T1000 (cell line): ENCODE measurements around the gene IL9R.
"Not testable (repeated sequence)": the region's sequence is repeated elsewhere in the genome, so short reads cannot be mapped to it uniquely, and the experiment has no call there.

Source experiments
- DNase-seq: peaks from one replicate; lab custom pipeline; 2025; ENCODE audit warnings: mixed read lengths; lab: John Stamatoyannopoulos, UW

Gene IL9R, protein sequence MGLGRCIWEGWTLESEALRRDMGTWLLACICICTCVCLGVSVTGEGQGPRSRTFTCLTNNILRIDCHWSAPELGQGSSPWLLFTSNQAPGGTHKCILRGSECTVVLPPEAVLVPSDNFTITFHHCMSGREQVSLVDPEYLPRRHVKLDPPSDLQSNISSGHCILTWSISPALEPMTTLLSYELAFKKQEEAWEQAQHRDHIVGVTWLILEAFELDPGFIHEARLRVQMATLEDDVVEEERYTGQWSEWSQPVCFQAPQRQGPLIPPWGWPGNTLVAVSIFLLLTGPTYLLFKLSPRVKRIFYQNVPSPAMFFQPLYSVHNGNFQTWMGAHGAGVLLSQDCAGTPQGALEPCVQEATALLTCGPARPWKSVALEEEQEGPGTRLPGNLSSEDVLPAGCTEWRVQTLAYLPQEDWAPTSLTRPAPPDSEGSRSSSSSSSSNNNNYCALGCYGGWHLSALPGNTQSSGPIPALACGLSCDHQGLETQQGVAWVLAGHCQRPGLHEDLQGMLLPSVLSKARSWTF

DNA sequence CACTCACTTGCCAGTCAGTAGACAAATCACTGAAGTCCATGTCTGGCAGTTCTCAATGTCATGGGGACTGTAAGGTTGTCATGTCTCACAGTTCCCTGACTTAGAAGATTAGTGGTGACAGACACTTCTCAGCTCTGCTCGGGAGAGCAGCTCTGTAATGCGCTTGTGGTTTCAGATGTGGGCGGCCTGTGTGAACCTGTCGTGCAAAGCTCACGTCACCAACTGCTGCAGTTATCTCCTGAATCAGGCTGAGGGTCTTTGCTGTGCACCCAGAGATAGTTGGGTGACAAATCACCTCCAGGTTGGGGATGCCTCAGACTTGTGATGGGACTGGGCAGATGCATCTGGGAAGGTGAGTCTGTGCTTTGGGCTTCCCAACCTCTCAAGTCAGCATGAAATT lies at the start of gene IL9R:
Gene IL9R (plus strand): TSS at position 261 of the 400 bp plus-strand sequence. CDS start 64 bp downstream, at position 325.
- DNase-seq, result no peak

DNA sequence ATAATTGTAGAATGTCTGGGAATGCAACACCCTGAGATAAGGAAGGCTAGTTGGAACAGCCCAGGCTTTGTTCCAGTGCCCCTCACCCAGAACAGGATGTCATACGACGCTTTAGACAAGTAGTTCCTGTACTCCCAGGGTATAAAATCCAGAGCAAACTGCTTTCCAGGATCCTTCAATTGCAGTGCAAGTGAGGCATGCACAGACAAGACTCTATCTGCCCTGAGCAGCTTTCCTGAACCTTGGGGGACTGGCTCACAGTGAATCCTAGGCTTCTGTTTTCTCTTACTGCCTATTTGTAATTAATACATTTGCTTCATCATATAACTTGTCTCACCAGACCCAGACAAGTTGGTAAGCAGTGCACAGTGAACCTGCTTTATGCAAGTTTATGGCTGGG lies 48.4 kb upstream of the IL9R start:
- no peak for DNase-seq

DNA sequence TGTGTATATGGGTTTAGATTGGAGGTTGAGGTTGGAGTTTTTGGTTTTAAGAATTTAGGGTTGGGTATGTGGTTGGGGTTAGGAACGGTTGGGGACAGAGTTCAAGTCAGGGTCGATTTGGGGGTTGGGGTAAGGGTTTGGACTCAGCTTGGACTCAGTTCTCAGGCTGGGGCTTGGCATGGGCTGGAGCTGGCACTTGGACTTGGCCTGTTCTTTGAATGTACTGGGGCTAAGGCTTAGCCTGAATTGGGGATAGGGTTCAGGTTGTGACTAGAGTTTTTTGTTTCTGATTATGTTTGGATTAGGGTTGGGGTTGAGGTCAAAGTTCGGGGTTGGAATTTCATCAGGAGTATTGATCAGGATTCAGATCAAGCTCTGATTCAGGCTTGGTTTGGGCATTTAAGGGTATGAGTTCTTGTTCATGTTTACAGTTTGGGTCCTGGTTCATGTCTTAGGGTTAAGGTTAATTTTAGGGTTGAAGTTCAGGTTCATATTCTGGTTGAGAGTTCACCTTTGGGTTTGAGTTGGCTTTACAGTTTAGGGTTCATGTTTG lies 46.2 kb upstream of the IL9R start:
- DNase-seq, result no peak

DNA sequence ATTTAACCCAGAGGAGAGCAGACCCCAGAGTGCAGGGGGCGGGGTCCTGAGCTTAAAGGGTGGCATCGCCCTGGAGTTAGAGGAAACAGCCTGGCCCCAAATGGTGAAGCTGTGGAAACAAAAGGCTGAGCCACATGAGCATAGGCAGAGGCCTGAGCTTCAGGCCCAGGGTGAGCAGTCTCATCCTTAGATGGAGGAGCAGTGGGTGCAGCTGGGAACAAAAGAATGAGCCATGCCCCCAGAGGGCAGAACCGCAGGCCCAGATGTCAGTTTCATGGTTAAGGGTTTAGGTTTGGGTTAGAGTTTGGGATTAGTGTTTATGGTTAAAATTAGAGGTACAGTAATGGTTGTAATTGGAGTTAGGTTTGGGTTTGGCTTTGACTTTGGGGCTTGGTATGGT lies 44.4 kb upstream of the IL9R start:
- DNase-seq, result no peak

DNA sequence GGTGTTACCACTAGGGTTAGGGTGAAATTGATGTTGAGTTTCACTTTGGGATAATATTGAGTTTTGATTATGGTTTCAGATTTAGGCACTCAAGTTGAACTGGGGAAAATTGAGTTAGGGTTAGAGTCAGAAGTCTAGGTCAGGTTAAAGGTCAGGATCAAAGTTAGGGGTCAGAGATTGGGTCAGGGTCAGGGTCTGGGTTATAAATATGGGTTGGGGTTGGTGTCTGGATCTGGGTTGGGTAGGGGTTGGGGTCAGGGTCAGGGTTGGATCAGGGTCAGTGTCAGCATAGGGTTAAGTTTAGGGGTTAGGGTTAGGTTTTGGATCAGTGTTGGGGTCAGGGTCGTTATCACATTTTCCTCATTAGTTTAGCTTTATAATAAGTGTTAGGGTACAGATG lies 42.7 kb upstream of the IL9R start:
- no peak for DNase-seq

DNA sequence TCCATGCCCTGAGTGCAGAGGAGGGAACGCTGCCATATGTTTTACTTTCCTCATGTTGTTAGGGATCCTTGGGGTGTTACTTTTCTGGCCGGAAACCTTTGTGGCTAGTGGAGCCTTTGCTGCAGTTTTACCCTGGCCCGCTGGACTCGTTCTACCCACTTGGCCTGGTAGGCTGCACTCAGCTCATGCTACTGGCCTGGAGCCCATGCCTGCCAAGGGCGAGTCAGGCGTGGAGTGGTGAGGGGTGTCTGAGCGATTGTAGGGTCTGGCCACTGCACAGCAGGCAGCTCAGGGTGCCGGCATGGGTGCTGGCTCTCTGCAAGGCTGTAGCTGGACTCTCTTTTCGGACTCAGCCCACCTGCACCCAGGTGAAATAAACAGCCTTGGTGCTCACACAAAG lies 41.4 kb upstream of the IL9R start:
- no peak for DNase-seq

DNA sequence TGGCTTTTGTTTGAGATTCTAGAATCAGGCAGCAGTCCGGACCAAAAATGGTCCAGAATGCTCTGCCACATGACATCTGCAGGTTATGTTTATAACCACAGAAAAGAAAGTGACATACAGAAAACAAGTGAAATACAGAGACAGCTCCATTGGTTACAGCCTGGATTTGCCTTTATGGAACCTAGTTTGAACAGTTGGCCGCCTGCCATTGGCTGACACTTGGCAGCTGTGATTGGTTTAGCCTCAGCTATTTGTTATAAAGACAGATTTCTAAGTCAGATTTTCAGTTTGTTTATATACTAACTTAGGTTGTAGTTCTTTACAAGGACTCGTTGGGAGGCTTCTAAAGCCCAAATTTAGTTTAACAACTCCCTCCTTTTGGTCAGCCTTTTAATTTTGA lies 40.8 kb upstream of the IL9R start:
- no peak for DNase-seq

DNA sequence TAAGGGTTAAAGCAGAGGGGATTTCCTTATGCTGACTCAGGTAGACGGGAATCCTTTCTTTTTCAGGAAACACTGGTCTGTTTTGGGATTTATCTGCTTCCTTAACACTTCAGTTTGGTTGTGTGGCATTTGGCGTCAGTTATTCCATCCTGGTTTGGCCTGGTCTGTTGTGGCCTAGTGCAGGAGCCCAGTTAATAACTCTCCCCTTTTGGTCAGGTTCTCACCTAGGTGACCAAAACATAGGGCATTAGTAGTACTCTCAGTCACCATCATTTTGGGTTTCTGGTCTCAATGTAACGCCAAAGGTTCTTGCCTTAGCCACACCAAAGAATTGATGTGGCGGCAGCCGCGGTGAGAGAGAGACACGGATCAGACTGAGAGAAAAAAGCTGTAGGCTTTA lies 39.7 kb upstream of the IL9R start:
- no peak for DNase-seq

DNA sequence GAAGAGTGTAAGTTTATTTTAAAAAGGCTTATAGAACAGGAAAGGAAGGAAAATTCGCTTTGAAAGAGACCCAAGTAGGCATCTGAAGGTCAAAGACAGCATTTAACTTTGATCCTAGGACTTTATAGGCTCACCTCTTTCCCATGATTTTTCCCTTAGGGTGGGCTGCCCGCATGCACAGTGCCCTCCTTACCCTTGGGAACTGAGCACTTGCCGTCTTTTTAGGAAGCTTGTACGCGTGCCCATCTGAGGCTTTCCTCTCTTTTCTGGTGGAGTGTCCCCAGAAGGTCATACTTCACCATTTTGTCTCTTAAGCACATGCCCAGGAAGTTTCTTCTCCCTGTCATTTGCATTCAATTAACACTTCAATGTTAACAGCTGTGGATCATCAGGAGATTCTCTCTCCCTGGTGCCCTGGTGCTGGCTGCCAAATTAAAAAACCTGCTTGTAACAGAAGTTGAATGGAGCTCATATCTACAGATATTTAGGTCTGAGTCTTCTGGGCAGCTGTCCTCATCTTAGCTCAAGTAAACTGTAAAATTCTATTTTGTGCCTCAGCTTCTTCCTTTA lies 38.4 kb upstream of the IL9R start:
- DNase-seq, result no peak

DNA sequence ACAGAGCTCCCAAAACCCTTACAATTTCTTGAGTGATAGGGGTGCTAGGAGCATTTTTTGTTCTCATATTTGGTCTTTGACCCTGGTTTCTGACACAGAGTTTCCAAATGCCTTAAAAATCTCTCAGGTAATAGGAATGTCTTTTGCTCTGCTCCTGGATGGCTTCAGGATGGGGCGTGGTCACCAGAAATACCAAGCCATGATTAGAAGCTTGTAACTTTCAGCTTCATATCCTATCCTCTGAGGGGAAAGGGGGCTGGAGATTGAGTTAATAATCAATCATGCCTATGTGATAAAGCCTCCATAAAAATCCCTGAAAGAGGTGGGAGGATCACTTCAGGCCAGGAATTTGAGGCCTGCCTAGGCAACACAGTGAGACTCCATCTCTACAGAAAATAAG lies 34.6 kb upstream of the IL9R start:
- no peak for DNase-seq

DNA sequence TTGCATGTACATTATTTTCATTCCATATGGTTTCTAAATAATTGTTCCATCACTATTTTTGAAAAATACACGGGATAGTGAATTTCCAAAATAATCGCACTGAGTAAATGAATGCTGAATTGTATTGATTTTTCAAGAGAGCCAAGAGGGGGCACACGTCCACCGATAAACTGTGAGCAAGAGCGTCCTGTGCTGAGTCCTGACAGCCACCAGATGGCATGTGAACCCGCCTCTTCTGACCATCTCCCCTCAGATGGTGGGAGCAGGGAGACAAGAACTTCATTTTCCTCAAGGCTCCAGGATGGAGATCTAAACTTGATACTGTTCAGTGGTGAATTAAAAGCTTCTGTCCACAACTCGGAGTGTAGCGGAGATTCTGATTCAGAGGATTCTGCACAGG lies 30.6 kb upstream of the IL9R start:
- DNase-seq, result no peak

DNA sequence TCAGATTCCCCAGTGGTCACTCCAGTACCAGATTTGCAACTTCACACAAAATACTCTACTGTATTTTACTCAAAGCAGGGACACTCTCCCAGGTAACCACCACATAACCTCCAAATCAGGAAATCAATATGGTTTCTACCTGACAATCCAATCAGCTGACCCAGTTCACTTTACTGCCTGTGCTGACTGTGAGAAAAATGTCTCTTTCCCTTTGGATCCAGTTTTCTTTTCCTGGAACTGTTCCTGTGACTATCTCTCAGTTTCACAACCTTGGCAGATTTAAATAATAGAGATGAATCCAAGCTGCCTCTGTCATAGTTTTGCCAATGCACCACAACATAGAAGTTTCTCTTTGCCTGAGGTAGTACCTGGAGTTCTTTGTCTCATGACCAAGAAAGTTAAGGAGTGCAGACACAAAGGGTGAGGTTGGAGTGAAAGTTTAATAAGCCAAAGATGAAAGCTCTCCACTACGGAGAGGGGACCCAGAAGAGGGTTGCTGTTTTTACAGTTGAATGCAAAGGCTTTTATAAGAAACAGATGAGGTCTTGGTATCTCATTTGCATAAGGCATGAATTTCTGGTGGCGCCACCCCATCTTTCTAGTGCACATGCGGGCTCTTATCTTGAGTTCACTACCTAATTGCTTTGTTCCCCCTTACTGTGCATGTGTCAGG lies 29.7 kb upstream of the IL9R start:
- no peak for DNase-seq

DNA sequence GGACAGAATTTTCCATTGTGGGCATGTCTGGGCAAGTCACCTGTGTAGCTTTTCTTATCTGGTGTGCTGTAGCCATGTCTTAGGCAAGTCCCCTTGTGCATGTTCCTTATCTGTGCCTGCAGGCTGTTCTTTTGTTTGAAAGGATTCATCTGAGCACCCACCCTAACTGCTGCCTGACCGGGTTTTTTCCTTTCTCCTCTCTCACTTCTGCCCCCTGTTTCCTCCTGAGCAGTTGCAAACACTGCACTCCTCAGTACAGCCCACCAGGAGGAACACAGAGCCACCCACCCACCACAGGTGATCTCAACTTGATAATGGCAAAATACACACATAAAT lies 29.2 kb upstream of the IL9R start:
- no peak for DNase-seq

DNA sequence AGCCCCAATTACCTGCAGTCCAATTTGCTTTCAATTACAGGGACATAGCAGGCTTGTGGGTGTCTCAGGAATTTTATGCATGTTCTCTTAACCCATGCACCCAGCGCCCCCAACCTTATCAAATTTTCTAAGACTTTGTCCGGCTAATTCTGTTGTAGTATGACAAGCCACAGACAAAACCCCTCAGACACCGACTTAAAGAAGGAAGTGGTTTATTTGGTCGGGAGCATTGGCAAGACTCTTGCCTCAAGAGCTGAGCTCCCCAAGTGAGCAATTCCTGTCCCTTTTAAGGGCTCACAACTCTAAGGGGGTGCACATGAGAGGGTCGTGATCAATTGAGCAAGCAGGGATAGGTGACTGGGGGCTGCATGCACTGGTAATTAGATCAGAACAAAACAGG lies 28.7 kb upstream of the IL9R start:
- no peak for DNase-seq

DNA sequence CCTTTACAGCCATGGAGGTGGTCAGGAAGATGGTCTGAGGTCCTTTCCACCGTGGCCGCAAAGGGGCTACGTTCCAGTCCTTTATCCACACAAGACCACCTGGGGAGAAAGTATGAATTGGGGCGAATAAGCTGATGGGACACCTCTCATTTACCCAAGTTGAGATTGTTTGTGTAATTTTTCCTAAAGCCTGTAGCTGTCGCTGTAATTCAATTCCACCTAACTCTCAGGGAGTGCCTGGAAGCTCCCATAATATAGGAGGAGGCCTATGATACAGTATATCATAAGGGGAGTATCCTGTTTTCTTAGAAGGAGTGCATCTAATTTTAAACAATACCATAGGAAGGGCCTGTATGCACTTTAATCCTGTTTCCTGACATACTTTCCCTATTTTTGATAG lies 25.8 kb upstream of the IL9R start:
- not testable (repeated sequence) for DNase-seq

DNA sequence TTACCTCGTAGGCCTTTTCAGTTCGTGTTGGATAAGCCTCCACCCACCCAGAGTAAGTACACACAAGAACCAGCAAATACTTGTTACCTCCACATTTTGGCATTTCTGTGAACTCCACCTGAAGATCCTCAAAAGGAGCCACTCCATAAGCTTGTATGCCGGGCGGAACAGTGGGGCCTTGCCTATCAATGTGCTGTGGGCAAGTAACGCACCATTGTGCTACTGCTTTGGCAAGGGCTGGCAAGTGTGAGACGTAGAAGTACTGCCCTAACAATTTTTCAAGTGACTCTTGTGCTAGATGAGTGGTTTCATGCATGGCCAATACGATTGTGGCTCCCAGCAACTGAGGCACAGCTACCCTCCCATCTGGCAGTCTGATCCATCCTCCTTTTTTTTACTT lies 25.3 kb upstream of the IL9R start:
- not testable (repeated sequence) for DNase-seq

DNA sequence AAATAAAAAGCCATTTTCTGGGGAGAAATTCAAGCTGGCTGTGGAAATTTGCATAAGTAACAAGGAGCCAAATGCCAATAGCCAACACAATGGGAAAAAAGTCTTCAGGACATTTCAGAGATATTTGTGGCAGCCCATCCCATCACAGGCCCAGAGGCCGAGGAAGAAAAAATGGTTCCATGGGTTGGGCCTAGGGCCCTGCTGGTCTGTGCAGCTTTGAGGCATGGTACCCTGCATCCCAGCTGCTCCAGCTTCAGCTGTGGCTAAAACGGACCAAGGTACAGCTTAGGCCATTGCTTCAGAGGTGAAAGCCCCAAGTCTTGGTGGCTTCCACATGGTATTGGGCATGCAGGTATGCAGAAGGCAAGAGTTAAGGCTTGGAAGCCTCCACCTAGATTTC lies 14.2 kb upstream of the IL9R start:
- no peak for DNase-seq

DNA sequence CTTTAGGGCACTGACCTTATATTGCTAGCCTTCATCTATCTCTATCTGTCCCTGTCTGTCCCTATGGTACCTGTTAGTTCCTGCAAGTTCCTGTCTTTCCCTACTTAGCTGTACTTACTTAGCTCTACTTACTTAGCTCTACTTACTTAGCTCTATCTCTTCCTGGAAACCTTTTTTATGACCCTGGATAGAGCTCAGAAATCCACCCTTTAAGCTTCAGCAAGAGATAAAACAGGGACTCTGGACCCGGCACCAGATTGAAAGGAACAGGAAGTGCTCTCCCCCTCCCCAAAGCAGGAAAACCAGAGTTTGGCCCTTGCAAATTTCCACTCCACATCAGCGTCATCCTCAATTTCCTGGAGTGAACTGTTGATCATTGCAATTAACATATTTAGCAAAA lies 12.3 kb upstream of the IL9R start:
- no peak for DNase-seq

DNA sequence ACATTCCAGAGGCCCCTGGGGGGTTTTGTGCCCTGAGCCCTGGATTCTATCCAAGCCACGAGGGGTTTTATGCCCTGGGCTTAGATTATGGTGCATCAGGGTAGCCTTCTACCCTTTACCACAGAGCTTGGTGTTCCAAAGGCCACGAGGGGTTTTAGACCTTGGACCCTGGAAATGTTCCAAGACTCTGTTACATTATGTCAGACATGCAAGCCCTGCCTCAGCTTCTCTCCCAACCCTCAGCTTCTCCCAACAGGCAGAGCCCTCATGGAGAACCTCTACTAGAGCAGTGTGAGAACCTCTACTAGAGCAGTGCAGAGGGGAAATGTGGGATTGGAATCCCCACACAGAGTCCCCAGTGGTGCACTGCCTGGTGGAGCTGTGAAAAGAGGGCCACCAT lies 10.5 kb upstream of the IL9R start:
- not testable (repeated sequence) for DNase-seq

DNA sequence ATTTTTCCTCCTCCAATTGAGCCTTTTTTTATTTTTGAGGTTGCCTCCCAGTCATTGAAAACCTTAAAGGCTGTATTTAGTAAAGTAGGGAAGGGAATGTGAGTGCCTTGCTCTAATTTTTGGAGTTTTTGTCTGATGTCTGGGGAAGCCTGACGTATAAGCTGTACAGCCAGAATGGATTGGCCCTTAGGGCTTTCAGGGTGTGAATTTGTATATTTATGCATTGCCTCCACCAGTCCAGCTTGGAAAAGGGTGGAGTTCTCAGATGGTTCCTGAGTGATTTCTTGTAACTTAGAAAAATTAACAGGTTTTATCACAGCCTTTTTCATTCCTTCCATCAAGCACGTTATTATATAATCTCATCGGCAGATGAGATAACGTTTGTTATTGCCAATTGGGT lies 8.6 kb upstream of the IL9R start:
- no peak for DNase-seq

DNA sequence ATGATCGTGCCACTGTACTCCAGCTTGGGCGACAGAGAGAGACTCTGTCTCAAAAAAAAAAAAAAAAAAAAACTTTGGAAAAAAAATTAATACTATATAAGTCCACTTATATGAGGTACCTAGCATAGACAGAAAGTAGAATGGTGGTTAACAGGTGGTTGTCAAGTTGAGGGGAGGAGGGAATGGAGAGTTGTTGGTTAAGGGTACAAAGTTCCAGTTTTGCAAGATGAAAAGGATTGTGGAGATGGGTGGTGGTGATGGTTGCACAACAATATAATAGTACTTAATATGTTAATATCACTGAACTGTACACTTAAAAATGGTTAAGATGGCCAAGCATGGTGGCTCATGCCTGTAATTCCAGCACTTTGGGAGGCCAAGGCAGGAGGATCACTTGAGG lies 4.1 kb upstream of the IL9R start:
- no peak for DNase-seq

DNA sequence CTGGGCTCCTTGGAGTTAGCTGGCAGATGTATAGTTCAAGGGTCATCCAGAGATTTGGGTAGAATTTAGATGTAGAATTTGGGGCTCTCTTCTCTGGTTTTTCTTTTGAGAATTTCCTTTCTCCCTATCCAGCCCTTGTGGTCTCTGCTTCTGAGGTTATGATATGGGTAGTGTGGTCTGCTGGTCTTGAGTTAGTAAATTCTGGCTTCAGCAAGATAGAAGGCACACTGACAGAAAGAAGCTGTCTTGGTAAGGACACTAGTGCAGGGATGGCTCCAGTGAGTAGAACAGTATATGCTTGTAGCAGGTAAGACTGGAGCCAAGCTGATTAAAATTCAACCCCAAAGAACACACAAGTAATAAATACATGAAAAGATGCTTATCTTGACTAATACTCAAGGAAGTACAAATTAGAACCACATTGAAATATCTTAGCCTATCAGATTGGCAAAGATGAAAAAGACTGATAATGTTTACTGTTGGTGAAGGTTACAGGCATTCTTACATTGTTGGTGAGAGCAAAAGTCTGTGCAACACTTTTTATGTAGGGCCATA lies 2.1 kb upstream of the IL9R start:
- no peak for DNase-seq

DNA sequence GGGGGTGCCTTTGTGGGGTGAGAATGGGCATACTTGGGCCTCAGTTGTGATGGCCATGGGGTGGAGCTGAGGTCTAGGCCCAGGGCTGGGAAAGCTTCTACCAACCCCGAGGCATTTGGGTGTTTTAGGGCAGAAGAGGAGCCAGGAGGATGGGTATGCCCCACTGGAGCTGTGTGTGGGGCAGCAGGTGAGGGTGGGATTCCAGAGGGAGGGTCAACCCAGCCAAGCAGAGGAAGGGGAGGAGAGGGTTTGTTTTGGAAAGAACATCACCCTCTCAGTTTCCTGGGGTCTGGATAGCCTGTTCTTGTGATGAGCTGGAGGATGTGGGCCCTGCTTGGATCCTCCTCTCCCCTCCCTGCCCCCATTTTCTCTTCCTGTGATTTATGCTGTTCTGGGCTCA lies 620 bp downstream of the IL9R start:
- DNase-seq, result no peak
